Keratinocyte (primary cell): ENCODE results near the gene DLGAP1.

ENCODE experiments used
- CTCF ChIP-seq, 3 experiments: IDR thresholded peaks in 1 of 3; conservative IDR thresholded peaks in 1 of 3; optimal IDR thresholded peaks in 1 of 3; 2 replicates in 2 of 3; 3 replicates in 1 of 3; pipeline versions ENCODE3 to v1.5.1; 2011; ENCODE audit warnings: low read length in 3 of 3, mild to moderate bottlenecking in 3 of 3, moderate library complexity in 2 of 3, control low read depth in 1 of 3, inconsistent platforms in 1 of 3; ENCODE audit not compliant: insufficient read depth in 2 of 3; ENCODE audit errors: extremely low read depth in 1 of 3
- EZH2 ChIP-seq: IDR thresholded peaks from one replicate; pipeline ENCODE4 v1.6.1; 2012; ENCODE audit warnings: inconsistent platforms, mild to moderate bottlenecking, low read length, moderate library complexity

- TF ChIP-seq CTCF (optimal IDR thresholded peaks at IDR 0.05 in 1 of 3, IDR thresholded peaks at IDR 0.05 in 1 of 3, conservative IDR thresholded peaks at IDR 0.05 in 1 of 3; ENCODE audit: extremely low read depth in 1 of 3, insufficient read depth in 2 of 3, low read length in 3 of 3): no peak
- TF ChIP-seq EZH2: no peak
Measured at GRCh38 chr18:4134700-4135099, 320.4 kb downstream of the DLGAP1 start.
